ENCODE data around the gene ARHGAP24. TPM values are rescaled to one million over a fixed set of nuclear protein-coding genes. Genes with fewer than 3 reads are reported as not detected.

Gene ARHGAP24
- total RNA-seq (2016; rRNA removed; fragmentation: Illumina TruSeq; extraction: Trizol) (0.22 and 0.55 TPM in 2 replicates), polyA plus RNA-seq (2011; rRNA removed) (0.05 and 0.07 TPM in 2 replicates), polyA minus RNA-seq (2011; rRNA and poly(A)+ RNA removed; ENCODE audit: low replicate concordance) (0.58 TPM in 1 of 2 replicates, not detected in the other), Bru-seq, nascent RNA (percentile 32 among the genes with signal in this experiment), BruChase-seq, experiment 1, labeled RNA remaining after a 6-hour chase (percentile 21 among the genes with signal in this experiment), BruChase-seq, experiment 2, labeled RNA remaining after a 2-hour chase (percentile 31 among the genes with signal in this experiment)
- total RNA-seq (2016; cell fraction: cytosol; rRNA removed; fragmentation: Illumina TruSeq; extraction: Trizol; ENCODE audit: low read depth) = not detected in 2 replicates
- 0.19 and 0.24 TPM in 2 replicates for total RNA-seq (2016; cell fraction: insoluble cytoplasmic fraction; rRNA removed; fragmentation: Illumina TruSeq; extraction: Trizol)
- total RNA-seq (2016; cell fraction: membrane; rRNA removed; fragmentation: Illumina TruSeq; extraction: Trizol) = not detected in 2 replicates
- 0.53 and 0.88 TPM in 2 replicates for total RNA-seq (2016; cell fraction: nucleus; rRNA removed; fragmentation: Illumina TruSeq; extraction: Trizol)
- 0.04 and 0.06 TPM in 2 replicates for polyA plus RNA-seq (2011; cell fraction: cytosol; rRNA removed)
- polyA plus RNA-seq (2011; cell fraction: nucleus; rRNA removed) = 0.16 TPM in 1 of 2 replicates, not detected in the other
- polyA plus RNA-seq (2012) = not detected in 2 replicates
- not detected in 2 replicates for polyA plus RNA-seq (2016; cell fraction: cytosol; fragmentation: Illumina TruSeq; extraction: Trizol; ENCODE audit: low read depth)
- polyA plus RNA-seq (2016; cell fraction: insoluble cytoplasmic fraction; fragmentation: Illumina TruSeq; extraction: Trizol; ENCODE audit: low read depth) = 0.24 and 0.32 TPM in 2 replicates
- not detected in 2 replicates for polyA plus RNA-seq (2016; cell fraction: membrane; fragmentation: Illumina TruSeq; extraction: Trizol; ENCODE audit: low read depth)
- polyA plus RNA-seq (2016; cell fraction: nucleus; fragmentation: Illumina TruSeq; extraction: Trizol; ENCODE audit: insufficient read depth, low read depth) = 0.96 TPM in 1 of 2 replicates, not detected in the other
- polyA minus RNA-seq (2011; cell fraction: cytosol; rRNA and poly(A)+ RNA removed) = not detected in 2 replicates
- 0.77 and 0.99 TPM in 2 replicates for polyA minus RNA-seq (2011; cell fraction: nucleus; rRNA and poly(A)+ RNA removed)
- long read RNA-seq, experiment 1 = 0 reads
- long read RNA-seq, experiment 2 = 0 reads

DNA sequence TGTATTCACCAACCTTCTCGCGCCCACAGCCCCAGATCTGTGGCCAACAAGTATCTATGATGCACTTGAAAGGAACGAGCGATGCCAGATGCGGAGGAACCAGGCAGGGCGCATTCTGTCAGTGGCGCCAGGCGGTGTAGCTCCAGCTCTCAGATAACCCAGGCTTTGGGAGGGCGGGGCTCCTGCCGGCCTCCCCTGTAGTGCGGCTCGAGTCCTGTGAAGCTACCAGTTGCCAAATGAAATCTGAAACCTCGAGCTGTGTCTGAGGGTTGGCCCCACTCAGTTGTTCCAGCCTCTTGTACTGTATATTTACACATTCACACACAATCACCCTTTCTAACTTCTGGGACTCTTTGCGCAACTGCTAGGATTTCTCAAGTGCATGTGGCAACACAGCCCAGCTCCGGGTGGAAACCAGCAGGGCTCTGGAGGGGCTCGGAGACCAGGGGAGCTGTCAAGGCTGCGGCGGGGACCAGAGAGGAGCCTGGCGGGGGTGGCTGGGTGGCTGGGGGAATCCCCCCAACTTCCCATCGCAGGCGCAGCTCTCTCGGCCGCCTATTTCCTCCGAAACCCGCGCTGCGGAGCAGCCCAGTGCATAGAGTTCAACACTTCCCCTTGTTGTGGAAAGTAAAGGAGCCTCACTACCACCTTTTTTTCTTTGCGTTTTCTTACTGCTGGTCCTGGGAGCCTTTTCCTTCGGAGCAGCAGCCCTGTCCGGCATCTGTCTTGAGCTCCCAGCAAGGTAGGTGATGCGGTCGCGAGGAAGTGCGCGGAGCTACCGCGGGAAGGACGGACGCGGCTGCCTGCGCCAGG lies at the start of gene ARHGAP24:
Gene ARHGAP24 (plus strand): TSS at position 333 of the 813 bp plus-strand sequence.
- intact Hi-C loops (cut with micrococcal nuclease; ENCODE audit: unreplicated experiment) (loop anchor here (5.0 kb wide), 1 partner anchor 37 kb away; no protein-coding TSS in a partner anchor), in situ Hi-C loops (cut with HindIII; ENCODE audit: extremely low pct_ligation_motif_present, low pct_unique_long_range_greater_than_20kb) (no loop called here)
- ChIA-PET POLR2A (no interaction called here), CTCF (ENCODE audit: low intra/inter-chr PET ratio, low total read pairs) (no interaction called here)
- Histone ChIP-seq H3K36me3 (replicated peaks in 1 of 2; ENCODE audit: control insufficient read depth in 1 of 2, insufficient read depth in 2 of 2, low read length in 2 of 2) (no peaks in the 10 kb centered on the region), H3K27me3 (ENCODE audit: control insufficient read depth in 1 of 2, insufficient read depth in 2 of 2, low read length in 2 of 2) (peaks cover 0 to 12% of the 10 kb centered on the region in 2 experiments; a peak in 1 of 5 replicates), H3K4me1 (ENCODE audit: insufficient read depth, low read length) (peaks cover 11% of the 10 kb centered on the region), H2AFZ (ENCODE audit: low read length) (no peak within 1 kb of the TSS), H4K20me1 (ENCODE audit: insufficient read depth, low read length) (no peaks in the 10 kb centered on the region), H3K27ac (ENCODE audit: extremely low read length, insufficient read depth, low read length) (no peak within 1 kb of the TSS), H3K4me3 (replicated peaks in 1 of 3; ENCODE audit: insufficient read depth in 1 of 3, low read depth in 2 of 3, low read length in 3 of 3) (peak within 1 kb of the TSS; percentile 47 to 65 (median 50); a peak in 5 of 6 replicates), H3K4me2 (ENCODE audit: low read depth, low read length) (peak within 1 kb of the TSS; percentile 71), H3K9ac (ENCODE audit: insufficient read depth, low read depth, low read length) (no peak within 1 kb of the TSS), H3K9me3 (ENCODE audit: low read length) (no peaks in the 10 kb centered on the region), H3K79me2 (ENCODE audit: insufficient read depth, low read length) (no peaks in the 10 kb centered on the region)
- FAIRE-seq = peak; percentile 76
- WGBS (ENCODE audit: low lambda C conversion rate) = 2% methylated on average over 22 of the region's 41 CpGs
- BruUV-seq (replicated peaks) = no TSS peak
- peak; percentile 95 for DNase-seq (ENCODE audit: low spot score)
- peak; percentile 99 for ATAC-seq
- TF ChIP-seq ZNF251 (CRISPR knock-in tag; IDR thresholded peaks at IDR 0.05) = no peak
- TF ChIP-seq, protein P1, sequence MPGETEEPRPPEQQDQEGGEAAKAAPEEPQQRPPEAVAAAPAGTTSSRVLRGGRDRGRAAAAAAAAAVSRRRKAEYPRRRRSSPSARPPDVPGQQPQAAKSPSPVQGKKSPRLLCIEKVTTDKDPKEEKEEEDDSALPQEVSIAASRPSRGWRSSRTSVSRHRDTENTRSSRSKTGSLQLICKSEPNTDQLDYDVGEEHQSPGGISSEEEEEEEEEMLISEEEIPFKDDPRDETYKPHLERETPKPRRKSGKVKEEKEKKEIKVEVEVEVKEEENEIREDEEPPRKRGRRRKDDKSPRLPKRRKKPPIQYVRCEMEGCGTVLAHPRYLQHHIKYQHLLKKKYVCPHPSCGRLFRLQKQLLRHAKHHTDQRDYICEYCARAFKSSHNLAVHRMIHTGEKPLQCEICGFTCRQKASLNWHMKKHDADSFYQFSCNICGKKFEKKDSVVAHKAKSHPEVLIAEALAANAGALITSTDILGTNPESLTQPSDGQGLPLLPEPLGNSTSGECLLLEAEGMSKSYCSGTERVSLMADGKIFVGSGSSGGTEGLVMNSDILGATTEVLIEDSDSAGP (CRISPR knock-in tag; IDR thresholded peaks at IDR 0.05; ENCODE audit: borderline replicate concordance) = 0 out of 2 replicates have a peak, but pooled peaks have one; percentile 13
- TF ChIP-seq ZNF331 (CRISPR knock-in tag; IDR thresholded peaks at IDR 0.05) = peak; percentile 65; the same call in 1 of the 2 replicates
- TF ChIP-seq, protein P2, sequence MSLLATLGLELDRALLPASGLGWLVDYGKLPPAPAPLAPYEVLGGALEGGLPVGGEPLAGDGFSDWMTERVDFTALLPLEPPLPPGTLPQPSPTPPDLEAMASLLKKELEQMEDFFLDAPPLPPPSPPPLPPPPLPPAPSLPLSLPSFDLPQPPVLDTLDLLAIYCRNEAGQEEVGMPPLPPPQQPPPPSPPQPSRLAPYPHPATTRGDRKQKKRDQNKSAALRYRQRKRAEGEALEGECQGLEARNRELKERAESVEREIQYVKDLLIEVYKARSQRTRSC (CRISPR knock-in tag; IDR thresholded peaks at IDR 0.05; ENCODE audit: low read depth) = no peak
- TF ChIP-seq, protein P3, sequence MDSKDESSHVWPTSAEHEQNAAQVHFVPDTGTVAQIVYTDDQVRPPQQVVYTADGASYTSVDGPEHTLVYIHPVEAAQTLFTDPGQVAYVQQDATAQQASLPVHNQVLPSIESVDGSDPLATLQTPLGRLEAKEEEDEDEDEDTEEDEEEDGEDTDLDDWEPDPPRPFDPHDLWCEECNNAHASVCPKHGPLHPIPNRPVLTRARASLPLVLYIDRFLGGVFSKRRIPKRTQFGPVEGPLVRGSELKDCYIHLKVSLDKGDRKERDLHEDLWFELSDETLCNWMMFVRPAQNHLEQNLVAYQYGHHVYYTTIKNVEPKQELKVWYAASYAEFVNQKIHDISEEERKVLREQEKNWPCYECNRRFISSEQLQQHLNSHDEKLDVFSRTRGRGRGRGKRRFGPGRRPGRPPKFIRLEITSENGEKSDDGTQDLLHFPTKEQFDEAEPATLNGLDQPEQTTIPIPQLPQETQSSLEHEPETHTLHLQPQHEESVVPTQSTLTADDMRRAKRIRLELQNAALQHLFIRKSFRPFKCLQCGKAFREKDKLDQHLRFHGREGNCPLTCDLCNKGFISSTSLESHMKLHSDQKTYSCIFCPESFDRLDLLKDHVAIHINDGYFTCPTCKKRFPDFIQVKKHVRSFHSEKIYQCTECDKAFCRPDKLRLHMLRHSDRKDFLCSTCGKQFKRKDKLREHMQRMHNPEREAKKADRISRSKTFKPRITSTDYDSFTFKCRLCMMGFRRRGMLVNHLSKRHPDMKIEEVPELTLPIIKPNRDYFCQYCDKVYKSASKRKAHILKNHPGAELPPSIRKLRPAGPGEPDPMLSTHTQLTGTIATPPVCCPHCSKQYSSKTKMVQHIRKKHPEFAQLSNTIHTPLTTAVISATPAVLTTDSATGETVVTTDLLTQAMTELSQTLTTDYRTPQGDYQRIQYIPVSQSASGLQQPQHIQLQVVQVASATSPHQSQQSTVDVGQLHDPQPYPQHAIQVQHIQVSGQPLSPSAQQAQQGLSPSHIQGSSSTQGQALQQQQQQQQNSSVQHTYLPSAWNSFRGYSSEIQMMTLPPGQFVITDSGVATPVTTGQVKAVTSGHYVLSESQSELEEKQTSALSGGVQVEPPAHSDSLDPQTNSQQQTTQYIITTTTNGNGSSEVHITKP (CRISPR knock-in tag; IDR thresholded peaks at IDR 0.05; ENCODE audit: low read depth) = no peak
- TF ChIP-seq GATA4 (IDR thresholded peaks at IDR 0.05; ENCODE audit: borderline replicate concordance, low read depth) = no peak
- no peak for TF ChIP-seq MBD4 (IDR thresholded peaks at IDR 0.05; ENCODE audit: borderline replicate concordance, low read length)
- peak; percentile 58 for TF ChIP-seq HNRNPLL (IDR thresholded peaks at IDR 0.05; ENCODE audit: low read depth, low read length, poor library complexity, severe bottlenecking)
- TF ChIP-seq ZNF33A (CRISPR knock-in tag; IDR thresholded peaks at IDR 0.05; ENCODE audit: borderline replicate concordance) = no peak
- TF ChIP-seq ZFP36 (IDR thresholded peaks at IDR 0.05; ENCODE audit: borderline replicate concordance, low read depth, low read length, partially characterized antibody) = no peak

All from HepG2 (cell line).